Endothelial cell of umbilical vein (primary cell): ENCODE results near the gene KRTAP6-2. TPM values are rescaled to one million over a fixed set of nuclear protein-coding genes. Genes with fewer than 3 reads are reported as not detected.

Experiments used
- BruUV-seq: library from RNA; stranded (reverse); fragments of 400-500 nt; replicated peaks from 2 replicates; lab custom pipeline; 2021; lab: Mats Ljungman, UMichigan
- CTCF ChIA-PET: fragments of 300-600, 350-600 bp; sonication (Branson Sonifier 250); formaldehyde crosslinking; loops from one replicate; lab custom pipeline; 2021; ENCODE audit warnings: antibody characterized with exemption, inconsistent platforms; lab: Charles Lee
- POLR2A ChIA-PET: fragments of 300-600, 350-600 bp; sonication (Branson Sonifier 250); formaldehyde crosslinking; loops from one replicate; lab custom pipeline; 2021; ENCODE audit warnings: antibody characterized with exemption, inconsistent platforms; lab: Charles Lee
- DNase-seq: peaks from one replicate; pipeline ENCODE4 v3.0.0-alpha.2; 2011; ENCODE audit warnings: low read depth, low spot score
- FAIRE-seq: peaks from 2 replicates; lab custom pipeline; 2011; peaks lifted over from hg19 to GRCh38; lab: Jason Lieb, UNC
- H2AFZ ChIP-seq: 2 replicates; pipeline ENCODE4 v1.6.0; 2012; ENCODE audit warnings: low read depth, low read length, control low read depth, inconsistent platforms
- H3K27ac ChIP-seq: 2 replicates; pipeline ENCODE4 v1.5.1; 2011; ENCODE audit warnings: low read depth, mild to moderate bottlenecking, control low read depth, low read length, moderate library complexity; ENCODE audit not compliant: insufficient read depth
- H3K27me3 ChIP-seq, 2 experiments: 2 replicates each; pipeline versions ENCODE4 v1.6.0 to v1.6.1; 2011; ENCODE audit warnings: low read length in 2 of 2, mixed read lengths in 1 of 2; ENCODE audit not compliant: control insufficient read depth in 2 of 2, insufficient read depth in 2 of 2
- H3K36me3 ChIP-seq, 2 experiments: 2 replicates in 1 of 2; 3 replicates in 1 of 2; pipeline ENCODE4 v1.5.1; 2011; ENCODE audit warnings: low read length in 2 of 2, mild to moderate bottlenecking in 1 of 2, moderate library complexity in 1 of 2; ENCODE audit not compliant: control insufficient read depth in 2 of 2, insufficient read depth in 2 of 2; ENCODE audit errors: extremely low read depth in 1 of 2
- H3K4me1 ChIP-seq: 3 replicates; pipeline ENCODE4 v1.5.1; 2011; ENCODE audit warnings: mild to moderate bottlenecking, low read length; ENCODE audit not compliant: control insufficient read depth, insufficient read depth; ENCODE audit errors: extremely low read depth
- H3K4me2 ChIP-seq: 2 replicates; pipeline ENCODE4 v1.6.1; 2011; ENCODE audit warnings: low read length, control low read depth, mixed read lengths; ENCODE audit not compliant: insufficient read depth
- H3K4me3 ChIP-seq, 3 experiments: fragments of 200-600 bp in 1 of 3; sonication (generic), shearing (Covaris generic) in 1 of 3; replicated peaks in 1 of 3; 2 replicates each; pipeline ENCODE4 v1.5.1; 2011 to 2016; ENCODE audit warnings: control low read depth in 3 of 3, low read length in 3 of 3, mild to moderate bottlenecking in 2 of 3, inconsistent platforms in 1 of 3, low read depth in 1 of 3, moderate library complexity in 1 of 3; ENCODE audit not compliant: insufficient read depth in 1 of 3
- H3K79me2 ChIP-seq: 2 replicates; pipeline ENCODE4 v1.6.0; 2012; ENCODE audit warnings: low read length, inconsistent platforms; ENCODE audit not compliant: control insufficient read depth, insufficient read depth
- H3K9ac ChIP-seq: replicated peaks from 2 replicates; pipeline ENCODE3; 2011; ENCODE audit warnings: low read length, control low read depth; ENCODE audit not compliant: insufficient read depth; ENCODE audit errors: extremely low read depth
- H3K9me1 ChIP-seq: replicated peaks from 3 replicates; pipeline ENCODE4 v1.6.0; 2011; ENCODE audit warnings: mild to moderate bottlenecking, low read length; ENCODE audit not compliant: control insufficient read depth, insufficient read depth; ENCODE audit errors: extremely low read depth
- H3K9me3 ChIP-seq: replicated peaks from 2 replicates; pipeline ENCODE4 v1.5.1; 2012; ENCODE audit warnings: low read length, inconsistent platforms; ENCODE audit not compliant: control insufficient read depth, insufficient read depth
- H4K20me1 ChIP-seq: replicated peaks from 2 replicates; pipeline ENCODE3; 2011; ENCODE audit warnings: mild to moderate bottlenecking, low read length; ENCODE audit not compliant: control insufficient read depth, insufficient read depth; ENCODE audit errors: extremely low read depth
- EZH2 ChIP-seq: IDR thresholded peaks from 2 replicates; pipeline ENCODE4 v1.6.1; 2012; ENCODE audit warnings: borderline replicate concordance, low read depth, mild to moderate bottlenecking, moderate library complexity, low read length, inconsistent platforms; ENCODE audit not compliant: severe bottlenecking
- FOS ChIP-seq: IDR thresholded peaks from 2 replicates; pipeline ENCODE4 v1.6.1; 2011; ENCODE audit warnings: mild to moderate bottlenecking, low read length, moderate library complexity, borderline replicate concordance; ENCODE audit not compliant: insufficient read depth
- GATA2 ChIP-seq: IDR thresholded peaks from 2 replicates; pipeline ENCODE4 v1.7.0; 2011; ENCODE audit warnings: low read depth, mild to moderate bottlenecking, moderate library complexity, mixed read lengths, low read length; ENCODE audit not compliant: insufficient read length, insufficient read depth
- JUN ChIP-seq: IDR thresholded peaks from 2 replicates; pipeline ENCODE4 v1.6.1; 2011; ENCODE audit warnings: borderline replicate concordance, low read depth; ENCODE audit not compliant: insufficient read length, insufficient read depth
- MAX ChIP-seq: IDR thresholded peaks from 2 replicates; pipeline ENCODE4 v1.6.1; 2011; ENCODE audit not compliant: insufficient read depth, insufficient read length
- MYC ChIP-seq: IDR thresholded peaks from one replicate; pipeline ENCODE4 v1.6.1; 2011; ENCODE audit warnings: mild to moderate bottlenecking, low read depth, low read length
- POLR2A ChIP-seq: IDR thresholded peaks from 2 replicates; pipeline ENCODE4 v1.6.1; 2012; ENCODE audit warnings: low read depth, mild to moderate bottlenecking, control low read depth, low read length
- POLR2AphosphoS5 ChIP-seq: IDR thresholded peaks from 2 replicates; pipeline ENCODE4 v1.6.1; 2012; ENCODE audit warnings: low read depth, mild to moderate bottlenecking, control low read depth, low read length, moderate library complexity; ENCODE audit not compliant: insufficient read depth
- dilution Hi-C: fragments of 300-500 bp; cut with MboI; formaldehyde crosslinking; loops from one replicate; pipeline ENCODE4 v1.15.0; 2019; ENCODE audit warnings: low sequenced_read_pairs; ENCODE audit not compliant: extremely low pct_ligation_motif_present
- intact Hi-C: fragments of 100-400 bp; cut with micrococcal nuclease; formaldehyde crosslinking; loops from one replicate; pipeline ENCODE4 v1.10.0; 2022
- polyA plus RNA-seq, 4 experiments: library from polyadenylated mRNA; depleted of rRNA in 3 of 4; stranded (reverse) in 3 of 4; unstranded in 1 of 4; fragments of >200 nt; gene quantifications; 2 replicates each; pipeline versions ENCODE4 v1.2.1 to v1.2.3, GENCODE V29; 2011 to 2012; ENCODE audit warnings: missing spikeins in 1 of 4
- total RNA-seq: library from RNA; stranded (reverse); gene quantifications from 2 replicates; pipeline ENCODE4 v1.2.3, GENCODE V29; 2021
- TF ChIP-seq, protein P1 (sequence below), 2 donors: IDR thresholded peaks; 1 replicate in 1 of 2; 2 replicates in 1 of 2; pipeline ENCODE4 v1.5.1; 2011; ENCODE audit warnings: low read length in 2 of 2, mild to moderate bottlenecking in 2 of 2, moderate library complexity in 2 of 2, control low read depth in 1 of 2, inconsistent platforms in 1 of 2, low read depth in 1 of 2; ENCODE audit not compliant: insufficient read depth in 1 of 2; ENCODE audit errors: extremely low read depth in 1 of 2

Gene KRTAP6-2
- total and polyA plus RNA-seq, 2 donors (not counting 3 experiments of a cell fraction or from before 2014, with no cell fraction given), result not detected

DNA sequence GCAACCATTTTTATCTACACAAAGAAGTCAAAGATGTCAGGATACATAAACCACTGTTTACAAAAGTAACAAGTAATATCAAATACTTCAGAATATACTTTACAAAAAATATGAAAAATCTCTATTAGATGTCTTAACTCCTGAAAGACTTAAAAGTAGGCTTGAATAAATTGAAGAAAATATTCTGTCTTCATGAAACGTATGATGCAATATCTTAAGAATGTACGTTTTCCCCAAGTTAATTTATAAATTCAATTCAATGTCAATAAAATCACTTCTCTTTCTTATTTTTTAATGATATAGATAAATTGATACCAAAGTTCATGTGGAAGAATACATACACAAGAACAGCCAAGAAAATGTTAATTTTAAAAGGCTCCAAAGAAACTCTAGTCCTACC is 43.6 kb downstream of the KRTAP6-2 start:
- FAIRE-seq (no peak), DNase-seq (no peak)
- no peak overlapping the region for H3K4me2 ChIP-seq
- H4K20me1 ChIP-seq, result no peaks in the 10 kb centered on the region
- CTCF ChIA-PET, result no interaction called here
- H3K4me1 ChIP-seq, result no peaks in the 10 kb centered on the region
- POLR2A ChIA-PET, result no interaction called here
- intact Hi-C loops, result no loop called here
- dilution Hi-C loops, result no loop called here
- H3K4me3 ChIP-seq, result no peak overlapping the region
- no peaks in the 10 kb centered on the region for H3K9me1 ChIP-seq
- no peak overlapping the region for H2AFZ ChIP-seq
- BruUV-seq, result no TSS peak
- H3K9ac ChIP-seq, result no peak overlapping the region
- peaks cover 2% of the 10 kb centered on the region for H3K9me3 ChIP-seq
- TF ChIP-seq JUN, result no peak
- TF ChIP-seq MYC, result no peak
- no peak for TF ChIP-seq MAX
- TF ChIP-seq POLR2AphosphoS5, result no peak
- no peak for TF ChIP-seq FOS
- TF ChIP-seq GATA2, result no peak
- no peak for TF ChIP-seq POLR2A
- TF ChIP-seq EZH2, result no peak
- TF ChIP-seq, protein P1, sequence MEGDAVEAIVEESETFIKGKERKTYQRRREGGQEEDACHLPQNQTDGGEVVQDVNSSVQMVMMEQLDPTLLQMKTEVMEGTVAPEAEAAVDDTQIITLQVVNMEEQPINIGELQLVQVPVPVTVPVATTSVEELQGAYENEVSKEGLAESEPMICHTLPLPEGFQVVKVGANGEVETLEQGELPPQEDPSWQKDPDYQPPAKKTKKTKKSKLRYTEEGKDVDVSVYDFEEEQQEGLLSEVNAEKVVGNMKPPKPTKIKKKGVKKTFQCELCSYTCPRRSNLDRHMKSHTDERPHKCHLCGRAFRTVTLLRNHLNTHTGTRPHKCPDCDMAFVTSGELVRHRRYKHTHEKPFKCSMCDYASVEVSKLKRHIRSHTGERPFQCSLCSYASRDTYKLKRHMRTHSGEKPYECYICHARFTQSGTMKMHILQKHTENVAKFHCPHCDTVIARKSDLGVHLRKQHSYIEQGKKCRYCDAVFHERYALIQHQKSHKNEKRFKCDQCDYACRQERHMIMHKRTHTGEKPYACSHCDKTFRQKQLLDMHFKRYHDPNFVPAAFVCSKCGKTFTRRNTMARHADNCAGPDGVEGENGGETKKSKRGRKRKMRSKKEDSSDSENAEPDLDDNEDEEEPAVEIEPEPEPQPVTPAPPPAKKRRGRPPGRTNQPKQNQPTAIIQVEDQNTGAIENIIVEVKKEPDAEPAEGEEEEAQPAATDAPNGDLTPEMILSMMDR (IDR thresholded peaks at IDR 0.05; ENCODE audit: extremely low read depth in 1 of 2, insufficient read depth in 1 of 2, low read depth in 1 of 2, low read length in 2 of 2), result no peak
- no peaks in the 10 kb centered on the region for H3K27me3 ChIP-seq
- no peaks in the 10 kb centered on the region for H3K79me2 ChIP-seq
- no peaks in the 10 kb centered on the region for H3K36me3 ChIP-seq
- H3K27ac ChIP-seq, result no peak overlapping the region
